ENCODE data around the gene CD38. TPM values are rescaled to one million over a fixed set of nuclear protein-coding genes. Genes with fewer than 3 reads are reported as not detected.

Gene CD38
- total RNA-seq, 1 donor, result 29.9 TPM

DNA sequence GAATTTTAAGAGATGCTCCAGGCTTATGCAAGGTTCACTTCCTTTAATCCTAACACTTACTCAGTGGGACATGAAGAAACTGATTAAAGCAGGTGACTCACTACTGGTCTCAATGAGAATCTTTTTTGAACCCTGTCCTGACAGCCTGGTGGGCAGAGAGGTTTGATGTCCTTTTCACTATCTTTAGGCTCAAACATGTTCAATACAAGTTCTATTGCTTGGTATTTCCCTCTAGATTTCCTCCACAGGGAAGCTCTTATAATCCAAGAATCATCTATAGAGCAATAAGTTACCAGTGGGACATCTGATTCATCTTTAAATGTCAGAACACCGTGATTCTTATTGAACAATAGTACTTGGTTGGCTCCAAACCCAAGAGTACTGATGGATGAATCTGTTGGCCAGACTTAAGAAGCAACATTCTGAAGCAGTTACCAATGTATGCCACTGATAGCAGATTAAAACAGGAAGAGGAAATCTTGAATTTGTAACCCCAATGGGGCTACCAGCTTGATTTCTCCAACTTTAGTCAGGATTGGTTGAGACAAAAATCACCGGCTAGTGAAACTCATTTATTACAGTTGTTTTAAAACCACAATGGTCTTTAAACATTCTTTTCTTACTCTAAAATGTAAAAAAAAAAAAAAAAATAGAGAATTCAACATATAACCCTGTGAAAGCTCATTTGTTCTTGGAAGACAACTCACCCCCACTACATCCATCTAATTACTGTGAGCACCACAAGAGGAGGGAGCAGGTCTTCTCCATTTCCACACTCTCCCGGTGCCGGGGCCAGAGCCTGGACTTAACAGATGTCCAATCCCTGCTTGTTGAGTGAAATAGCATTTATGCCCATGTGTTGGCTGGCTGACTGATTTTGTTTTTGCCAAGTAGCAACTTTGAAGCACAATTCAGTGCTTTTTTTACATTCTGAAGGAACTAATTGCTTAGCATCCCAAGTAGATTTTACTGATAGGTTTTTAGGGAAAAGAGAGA lies 117.1 kb downstream of the CD38 start:
- no peak for DNase-seq (ENCODE audit: low read depth in 2 of 3, low spot score in 2 of 3)

DNA sequence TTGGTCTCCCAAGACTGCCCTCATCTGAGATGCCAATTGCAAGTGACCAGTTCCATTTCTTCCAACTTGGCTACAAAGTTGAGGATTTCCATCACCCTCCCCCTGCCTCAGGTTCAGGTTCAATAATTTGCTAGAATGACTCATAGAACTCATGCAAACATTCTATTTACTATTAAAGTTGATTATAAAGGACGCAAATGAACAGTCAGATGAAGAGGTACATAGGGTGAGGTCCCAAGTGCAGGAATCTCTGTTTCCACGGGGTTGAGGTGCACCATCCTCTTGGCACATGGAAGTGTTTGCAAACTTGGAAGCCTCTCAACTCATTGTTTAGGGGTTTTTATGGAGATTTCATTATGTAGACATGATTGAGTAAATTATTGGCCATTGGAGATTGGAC lies 119.4 kb downstream of the CD38 start:
- DNase-seq (ENCODE audit: low read depth in 2 of 3, low spot score in 2 of 3), result no peak

DNA sequence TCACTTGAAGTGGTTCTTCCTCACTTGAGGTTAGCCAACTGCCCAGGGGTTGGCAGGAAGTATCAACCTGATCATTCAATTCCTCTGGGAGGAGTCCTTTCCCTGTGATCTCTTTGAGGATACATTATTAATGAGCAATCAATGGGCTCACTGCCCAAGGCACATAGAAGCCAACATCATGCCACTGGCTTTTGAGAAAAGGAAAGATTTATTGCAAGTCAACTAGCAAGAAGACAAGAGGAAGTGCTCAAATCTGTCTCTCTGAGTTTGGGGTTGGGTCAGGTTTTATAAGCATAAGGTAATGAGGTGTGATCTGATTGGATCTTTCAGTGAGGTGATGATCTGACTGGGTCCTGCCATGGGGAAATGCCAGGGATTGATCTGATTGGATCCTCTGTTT lies 120.8 kb downstream of the CD38 start:
- no peak for DNase-seq (ENCODE audit: low read depth in 2 of 3, low spot score in 2 of 3)

DNA sequence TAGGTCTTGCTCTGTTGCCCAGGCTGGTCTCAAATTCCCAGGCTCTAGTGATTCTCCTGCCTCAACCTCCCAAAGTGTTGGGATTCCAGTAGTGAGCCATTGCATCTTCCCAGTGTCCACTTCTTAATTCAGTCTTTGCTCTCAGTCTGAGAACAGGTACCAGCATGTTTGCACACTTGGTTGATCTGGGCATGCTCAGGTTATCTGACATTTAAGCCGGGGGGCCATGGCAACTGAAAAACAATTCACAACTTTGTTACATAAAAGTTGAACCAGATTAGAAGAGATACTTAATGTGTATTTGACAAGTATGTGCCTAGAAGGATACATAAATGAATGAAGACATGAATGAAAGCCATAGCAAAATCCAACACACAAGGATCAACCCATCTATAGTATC lies 121.4 kb downstream of the CD38 start:
- DNase-seq (ENCODE audit: low read depth in 2 of 3, low spot score in 2 of 3), result no peak

DNA sequence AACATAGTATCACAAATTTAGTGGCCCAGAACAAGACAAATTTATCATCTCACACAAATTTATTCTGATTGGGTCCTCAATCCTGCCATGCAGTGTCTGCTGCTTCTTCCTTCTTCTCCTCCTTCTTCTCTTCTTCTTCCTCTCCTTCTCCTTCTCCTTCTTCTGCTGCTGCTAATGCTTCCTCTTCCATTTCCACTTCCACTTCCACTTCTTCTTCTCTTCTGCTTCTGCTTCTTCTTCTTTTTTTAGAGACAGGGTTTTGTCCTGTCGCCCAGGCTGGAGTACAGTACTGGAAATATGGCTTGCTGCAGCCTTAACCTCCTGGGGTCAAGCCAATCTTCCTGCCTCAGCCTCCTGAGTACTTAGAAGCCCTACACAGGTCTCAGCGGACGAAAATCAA lies 122.9 kb downstream of the CD38 start:
- no peak for DNase-seq (ENCODE audit: low read depth in 2 of 3, low spot score in 2 of 3)

DNA sequence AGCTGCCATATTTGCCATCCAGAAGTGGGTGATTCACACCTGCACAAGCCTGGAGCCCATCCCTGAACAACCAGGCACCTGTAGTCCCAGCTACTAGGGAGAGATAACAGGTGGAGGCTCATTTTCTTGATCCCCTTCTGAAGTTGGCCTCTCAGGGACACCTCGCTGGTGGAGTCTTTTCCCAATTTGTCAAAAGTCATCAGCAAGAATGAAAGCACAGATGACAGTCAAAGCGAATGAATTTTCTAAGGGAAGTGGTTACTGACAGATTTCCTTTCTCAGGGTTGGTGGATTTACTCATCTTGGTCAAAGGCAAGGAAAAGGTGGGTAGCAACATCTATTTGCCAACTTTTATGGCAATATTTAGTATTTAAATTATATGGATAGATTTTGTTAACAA lies 123.9 kb downstream of the CD38 start:
- no peak for DNase-seq (ENCODE audit: low read depth in 2 of 3, low spot score in 2 of 3)

DNA sequence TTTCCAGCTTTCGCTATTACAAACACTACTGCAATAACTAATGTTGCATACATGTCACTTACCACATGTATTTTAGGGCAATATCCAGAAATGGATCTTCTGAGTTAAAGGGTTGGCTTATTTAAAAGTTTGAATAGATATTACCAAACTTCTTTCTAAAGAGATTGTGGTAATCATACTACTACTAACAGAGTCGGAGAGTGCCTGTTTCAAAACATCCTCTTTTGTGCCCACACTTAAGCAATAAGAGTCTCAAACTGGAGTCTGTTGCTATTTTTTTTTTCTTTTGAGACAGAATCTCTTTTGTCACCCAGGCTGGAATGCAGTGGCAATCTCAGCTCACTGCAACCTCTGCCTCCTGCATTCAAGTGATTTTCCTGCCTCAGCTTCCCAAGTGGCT lies 124.6 kb downstream of the CD38 start:
- no peak for DNase-seq (ENCODE audit: low read depth in 2 of 3, low spot score in 2 of 3)

Other genes starting within 250 kb of the CD38 start
- gene FBXL5, start 123.0 kb upstream of the CD38 start, total RNA-seq, result 47.4 TPM
- gene FAM200B, start 96.5 kb upstream of the CD38 start, total RNA-seq, result 8.3 TPM
- 13.7 TPM for gene BST1, start 75.3 kb upstream of the CD38 start, total RNA-seq
- gene FGFBP1, start 160.4 kb downstream of the CD38 start, total RNA-seq, result not detected
- gene FGFBP2, start 184.8 kb downstream of the CD38 start, total RNA-seq, result 1.6 TPM